Kidney epithelial cell (primary cell): ENCODE data around the gene STUB1. TPM values are rescaled to one million over a fixed set of nuclear protein-coding genes. Genes with fewer than 3 reads are reported as not detected.

Experiments used
- DNase-seq: peaks from one replicate; pipeline ENCODE4 v3.0.0-alpha.2; 2010; ENCODE audit warnings: low read depth
- H3K27me3 ChIP-seq: 2 replicates; pipeline ENCODE4 v1.6.0; 2011; ENCODE audit warnings: low read length; ENCODE audit not compliant: control insufficient read depth, insufficient read depth
- H3K36me3 ChIP-seq: 2 replicates; pipeline ENCODE4 v1.5.1; 2011; ENCODE audit warnings: low read length; ENCODE audit not compliant: control insufficient read depth, insufficient read depth
- H3K4me3 ChIP-seq: 2 replicates; pipeline ENCODE4 v1.5.1; 2011; ENCODE audit warnings: low read depth, mild to moderate bottlenecking, control low read depth, low read length
- total RNA-seq: library from RNA; depleted of rRNA; stranded (reverse); fragments of >200 nt; gene quantifications from 2 replicates; pipeline ENCODE4 v1.2.3, GENCODE V29; 2015
- TF ChIP-seq, protein P1 (sequence below): IDR thresholded peaks from 2 replicates; pipeline ENCODE4 v1.5.1; 2011; ENCODE audit warnings: mild to moderate bottlenecking, moderate library complexity, low read length, control low read depth, inconsistent platforms; ENCODE audit not compliant: insufficient read depth, poor library complexity, severe bottlenecking

STUB1 gene
- total RNA-seq, 1 donor from 2014 or later = 133 TPM

DNA sequence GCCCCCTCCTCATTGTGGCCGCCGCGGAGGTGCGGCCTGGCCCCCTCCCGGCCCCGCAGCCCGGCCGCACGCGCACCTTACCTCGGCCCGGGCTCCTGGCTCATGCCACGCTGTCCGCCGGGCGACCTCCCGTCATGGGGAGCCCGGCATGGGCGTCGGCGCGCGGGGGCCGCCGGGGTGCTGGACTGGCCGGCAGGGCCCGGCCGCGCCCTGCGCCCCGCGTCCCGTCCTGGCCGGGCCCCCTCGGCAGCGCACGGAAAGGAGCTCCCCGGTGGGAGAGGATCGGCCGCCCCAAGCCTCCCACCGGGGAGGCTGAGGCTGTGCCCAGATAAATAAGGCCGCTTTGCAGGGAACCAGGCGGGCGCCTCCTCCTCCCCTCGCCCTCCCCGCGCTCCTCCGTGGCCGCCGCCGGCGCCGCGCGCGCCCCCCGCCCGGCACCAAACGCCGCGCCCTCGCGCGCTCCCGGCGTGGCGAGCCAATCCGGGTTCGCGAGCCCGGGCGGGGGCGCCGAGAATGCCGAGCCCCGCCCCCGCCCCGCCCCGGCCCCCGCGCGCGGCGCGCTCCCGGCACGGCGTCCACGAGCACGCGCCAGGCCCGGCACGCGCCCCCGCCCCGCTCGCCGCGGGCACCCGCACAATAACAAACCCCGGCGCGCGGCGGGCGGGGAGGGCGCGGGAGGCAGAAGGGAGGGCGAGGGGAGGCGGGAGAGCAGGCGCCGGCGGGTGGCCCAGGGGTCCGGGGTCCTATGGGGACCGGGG, 25.4 kb downstream of the STUB1 start, which contains the start of gene FBXL16:
Gene FBXL16 (minus strand): TSS at position 371 of the 758 bp plus-strand sequence. CDS start 8,396 bp downstream, outside the sequence.
- no peak for DNase-seq
- TF ChIP-seq, protein P1, sequence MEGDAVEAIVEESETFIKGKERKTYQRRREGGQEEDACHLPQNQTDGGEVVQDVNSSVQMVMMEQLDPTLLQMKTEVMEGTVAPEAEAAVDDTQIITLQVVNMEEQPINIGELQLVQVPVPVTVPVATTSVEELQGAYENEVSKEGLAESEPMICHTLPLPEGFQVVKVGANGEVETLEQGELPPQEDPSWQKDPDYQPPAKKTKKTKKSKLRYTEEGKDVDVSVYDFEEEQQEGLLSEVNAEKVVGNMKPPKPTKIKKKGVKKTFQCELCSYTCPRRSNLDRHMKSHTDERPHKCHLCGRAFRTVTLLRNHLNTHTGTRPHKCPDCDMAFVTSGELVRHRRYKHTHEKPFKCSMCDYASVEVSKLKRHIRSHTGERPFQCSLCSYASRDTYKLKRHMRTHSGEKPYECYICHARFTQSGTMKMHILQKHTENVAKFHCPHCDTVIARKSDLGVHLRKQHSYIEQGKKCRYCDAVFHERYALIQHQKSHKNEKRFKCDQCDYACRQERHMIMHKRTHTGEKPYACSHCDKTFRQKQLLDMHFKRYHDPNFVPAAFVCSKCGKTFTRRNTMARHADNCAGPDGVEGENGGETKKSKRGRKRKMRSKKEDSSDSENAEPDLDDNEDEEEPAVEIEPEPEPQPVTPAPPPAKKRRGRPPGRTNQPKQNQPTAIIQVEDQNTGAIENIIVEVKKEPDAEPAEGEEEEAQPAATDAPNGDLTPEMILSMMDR = no peak
- Histone ChIP-seq H3K4me3 (no peak within 1 kb of the TSS), H3K27me3 (peaks cover 95% of the 10 kb centered on the region), H3K36me3 (no peaks in the 10 kb centered on the region)

DNA sequence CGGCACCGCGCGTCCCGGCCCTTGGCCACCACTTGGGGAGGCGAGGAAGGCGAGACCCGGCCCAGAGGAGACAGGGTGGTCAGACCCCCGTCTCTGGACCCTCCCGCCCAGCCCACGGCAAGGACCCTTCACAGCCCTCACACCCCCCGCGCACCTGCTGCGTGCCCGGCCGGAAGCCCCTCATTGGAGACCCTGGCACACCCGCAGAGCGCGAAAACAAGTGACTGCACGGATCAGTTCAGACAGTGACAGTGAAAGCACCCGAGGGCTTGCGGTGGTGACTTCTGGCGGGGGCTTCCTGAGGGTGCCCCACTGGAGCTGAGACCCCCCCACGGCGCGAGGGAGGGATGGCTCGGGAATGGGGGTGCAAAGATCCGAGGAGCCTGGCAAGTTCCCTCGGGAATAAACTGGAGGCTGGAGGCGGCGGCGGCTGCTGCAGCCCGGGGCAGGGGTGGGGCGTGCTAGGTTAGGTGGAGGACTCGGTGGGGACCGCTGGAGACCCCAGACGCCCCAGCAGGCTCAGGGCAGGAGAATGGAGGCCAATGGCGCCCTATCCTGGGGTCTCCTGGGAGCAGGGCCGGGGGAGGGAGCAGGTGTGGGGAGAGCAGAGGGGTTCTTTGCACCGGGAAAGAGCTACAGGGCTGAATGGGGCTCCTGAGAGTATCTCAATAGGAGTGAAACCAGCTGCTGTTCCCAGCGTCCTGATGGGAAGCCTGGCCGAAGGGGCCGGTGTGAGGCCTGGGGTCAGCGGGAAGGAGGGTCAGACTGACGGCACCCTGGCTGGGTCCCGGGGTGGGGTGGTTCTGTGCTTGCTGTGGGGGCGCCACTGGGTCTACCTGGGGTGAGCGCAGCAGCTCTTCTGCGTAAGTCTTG, 26.2 kb downstream of the STUB1 start:
- peaks cover 95% of the 10 kb centered on the region for H3K27me3 ChIP-seq
- H3K36me3 ChIP-seq = no peaks in the 10 kb centered on the region
- no peak overlapping the region for H3K4me3 ChIP-seq
- TF ChIP-seq, protein P1 = no peak
- no peak for DNase-seq

DNA sequence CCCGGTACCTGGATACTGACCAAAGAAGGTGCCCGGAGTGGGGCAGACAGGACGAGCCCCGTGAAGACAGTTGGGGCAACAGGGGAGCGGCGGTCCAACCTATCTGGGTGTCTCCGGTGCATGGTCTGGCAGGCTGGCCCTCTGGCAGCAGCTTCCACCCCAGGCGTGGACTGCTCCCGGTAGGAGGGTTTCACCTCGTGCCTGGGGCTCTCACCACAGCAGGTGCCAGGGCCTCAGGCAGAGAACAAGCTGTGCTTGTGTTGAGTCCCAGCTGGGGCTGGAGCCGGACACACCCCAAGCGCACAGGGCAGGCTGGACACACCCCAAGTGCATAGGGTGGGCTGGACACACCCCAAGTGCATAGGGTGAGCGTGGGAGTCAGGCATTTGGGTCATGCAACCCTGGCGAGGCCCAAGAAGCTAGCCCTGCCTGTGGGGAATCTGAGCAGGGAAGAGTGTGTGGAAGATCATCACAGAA, 26.9 kb downstream of the STUB1 start:
- DNase-seq = no peak
- H3K36me3 ChIP-seq = no peaks in the 10 kb centered on the region
- H3K27me3 ChIP-seq = peaks cover 88% of the 10 kb centered on the region
- TF ChIP-seq, protein P1 = no peak
- no peak overlapping the region for H3K4me3 ChIP-seq

DNA sequence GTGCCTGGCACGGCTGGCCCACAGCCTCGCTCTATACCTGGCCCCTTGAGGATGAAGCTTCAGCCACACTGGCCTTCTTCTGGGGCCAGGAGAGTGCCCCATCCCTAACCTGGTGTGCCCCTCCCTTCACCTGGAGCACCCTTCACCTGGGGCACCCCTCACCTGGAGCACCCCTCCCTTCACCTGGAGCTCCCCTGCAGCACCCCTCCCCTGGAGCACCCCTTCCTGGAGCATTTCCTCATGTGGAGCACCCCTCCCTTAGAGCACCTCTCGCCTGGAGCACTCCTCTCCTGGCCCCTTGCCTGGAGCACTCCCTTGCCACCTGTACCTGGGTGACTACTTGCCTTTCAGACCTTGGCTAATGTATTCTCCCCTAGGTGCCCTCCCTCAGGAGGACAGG, 27.8 kb downstream of the STUB1 start:
- Histone ChIP-seq H3K36me3 (no peaks in the 10 kb centered on the region), H3K27me3 (peaks cover 79% of the 10 kb centered on the region), H3K4me3 (no peak overlapping the region)
- DNase-seq = no peak
- TF ChIP-seq, protein P1 = no peak

DNA sequence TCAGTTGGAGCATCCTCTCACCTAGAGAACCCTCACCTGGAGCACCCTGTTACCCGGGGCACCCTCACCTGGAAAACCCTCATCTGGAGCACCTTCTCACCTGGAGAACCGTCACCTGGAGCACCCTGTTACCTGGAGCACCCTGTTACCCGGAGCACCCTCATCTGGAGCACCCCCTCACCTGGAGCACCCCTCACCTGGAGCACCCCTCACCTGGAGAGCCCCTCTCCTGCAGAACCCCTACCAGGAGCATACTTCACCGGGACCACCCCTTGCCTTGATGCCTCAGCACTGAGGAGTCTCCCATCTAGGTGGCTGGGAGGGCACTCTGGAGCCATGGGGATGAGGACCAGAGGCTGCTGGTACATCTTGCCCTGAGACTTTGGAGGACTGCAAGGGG, 28.7 kb downstream of the STUB1 start:
- H3K27me3 ChIP-seq = peaks cover 70% of the 10 kb centered on the region
- TF ChIP-seq, protein P1 = no peak
- no peaks in the 10 kb centered on the region for H3K36me3 ChIP-seq
- H3K4me3 ChIP-seq = no peak overlapping the region
- no peak for DNase-seq
